Stimulated activated CD8-positive, alpha-beta memory T cell treated with anti-CD3 and anti-CD28 coated beads, Interleukin-7, amount 100 ng/mL, for 24 hours (primary cell): ENCODE measurements around the gene CDHR2.
"Not testable (repeated sequence)": the region's sequence is repeated elsewhere in the genome, so short reads cannot be mapped to it uniquely, and the experiment has no call there.

Experiments
- DNase-seq: peaks from one replicate; pipeline ENCODE4 v3.0.0-alpha.2; 2020; ENCODE audit warnings: low read depth

The CDHR2 gene

DNA sequence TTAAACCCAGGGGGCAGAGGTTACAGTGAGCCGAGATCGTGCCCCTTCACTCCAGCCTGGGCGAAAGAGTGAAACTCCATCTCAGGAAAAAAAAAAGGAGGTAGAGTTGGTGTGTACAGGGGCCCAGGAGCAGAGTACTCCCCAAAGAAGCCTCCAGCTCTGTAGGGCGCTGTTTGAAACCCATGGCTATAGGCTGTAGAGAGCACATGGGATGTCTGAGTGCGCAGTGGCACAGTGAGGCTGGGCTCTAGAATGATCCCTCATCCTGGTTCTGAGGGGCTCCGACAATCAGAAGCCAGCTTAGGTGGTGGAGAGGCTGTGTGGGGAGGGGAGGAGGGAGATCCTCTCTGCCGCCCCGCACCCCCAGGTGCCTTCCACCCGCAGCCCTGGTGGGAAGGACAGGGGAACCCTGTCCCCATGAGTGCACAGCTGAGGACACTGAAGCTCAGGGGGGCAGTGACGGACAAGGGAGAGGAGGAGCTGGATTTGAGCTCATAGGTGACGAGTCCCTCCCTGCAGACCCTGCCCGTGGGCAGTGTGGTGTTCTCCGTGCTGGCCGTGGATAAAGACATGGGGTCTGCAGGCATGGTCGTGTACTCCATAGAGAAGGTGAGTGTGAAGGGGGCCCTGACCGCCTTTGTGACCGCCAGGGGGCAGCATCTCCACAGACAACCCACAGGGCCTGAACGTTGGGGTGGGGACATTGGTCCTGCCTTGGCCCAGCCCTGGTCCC is 24.6 kb downstream of the CDHR2 start:
- peak; percentile 70 for DNase-seq

- no peak for DNase-seq
These were observed 25.1 kb downstream of the CDHR2 start for GRCh38 chr5:176574297-176574591.

DNA sequence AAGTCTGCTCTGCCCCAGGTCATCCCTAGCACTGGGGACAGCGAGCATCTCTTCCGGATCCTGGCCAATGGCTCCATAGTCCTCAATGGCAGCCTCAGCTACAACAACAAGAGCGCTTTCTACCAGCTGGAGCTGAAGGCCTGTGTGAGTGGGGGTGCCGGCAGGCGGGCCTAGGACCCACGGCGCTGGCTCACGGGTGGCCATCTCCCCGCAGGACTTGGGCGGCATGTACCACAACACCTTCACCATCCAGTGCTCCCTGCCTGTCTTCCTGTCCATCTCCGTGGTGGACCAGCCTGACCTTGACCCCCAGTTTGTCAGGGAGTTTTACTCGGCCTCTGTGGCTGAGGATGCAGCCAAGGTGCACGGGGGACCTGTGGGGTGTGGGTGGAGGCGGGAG is 25.9 kb downstream of the CDHR2 start:
- no peak for DNase-seq

DNA sequence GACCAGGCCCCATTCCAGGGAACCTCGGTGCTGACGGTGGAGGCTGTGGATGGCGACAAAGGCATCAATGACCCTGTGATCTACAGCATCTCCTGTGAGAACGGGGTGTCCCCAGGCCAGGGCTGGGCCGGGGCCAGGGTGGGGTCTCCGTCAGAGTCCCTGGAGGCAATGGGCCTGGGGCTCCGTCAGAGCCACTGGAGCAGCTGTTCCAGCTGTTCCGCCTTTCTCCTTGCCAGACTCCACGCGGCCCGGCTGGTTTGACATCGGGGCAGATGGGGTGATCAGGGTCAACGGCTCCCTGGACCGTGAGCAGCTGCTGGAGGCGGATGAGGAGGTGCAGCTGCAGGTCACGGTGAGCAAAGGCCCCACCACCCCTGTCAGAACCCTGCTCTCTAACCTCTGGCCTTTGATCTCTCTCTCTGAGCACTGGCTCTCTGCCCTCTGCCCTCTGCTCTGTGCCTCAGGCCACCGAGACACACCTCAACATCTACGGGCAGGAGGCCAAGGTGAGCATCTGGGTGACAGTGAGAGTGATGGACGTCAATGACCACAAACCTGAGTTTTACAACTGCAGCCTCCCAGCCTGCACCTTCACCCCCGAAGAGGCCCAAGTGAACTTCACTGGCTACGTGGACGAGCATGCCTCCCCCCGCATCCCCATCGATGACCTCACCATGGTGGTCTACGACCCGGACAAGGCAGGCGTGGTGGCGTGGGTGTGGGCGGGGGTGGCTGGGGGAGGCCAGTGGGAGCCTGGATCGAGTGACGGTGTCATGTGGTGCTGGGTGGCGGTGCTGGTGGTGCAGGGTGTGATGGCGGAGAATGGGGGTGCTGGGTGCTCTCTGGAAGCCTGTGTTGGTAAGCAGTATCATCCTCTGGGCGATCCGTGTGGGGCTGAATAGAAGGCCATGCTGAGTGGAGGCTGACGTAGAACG is 26.6 kb downstream of the CDHR2 start:
- no peak for DNase-seq

GRCh38 chr5:176577312-176578176 is 28.4 kb downstream of the CDHR2 start:
- DNase-seq = no peak

GRCh38 chr5:176578391-176578808 is 29.3 kb downstream of the CDHR2 start:
- peak; percentile 14 for DNase-seq

GRCh38 chr5:176579323-176579722 is 30.2 kb downstream of the CDHR2 start:
- DNase-seq = no peak

DNA sequence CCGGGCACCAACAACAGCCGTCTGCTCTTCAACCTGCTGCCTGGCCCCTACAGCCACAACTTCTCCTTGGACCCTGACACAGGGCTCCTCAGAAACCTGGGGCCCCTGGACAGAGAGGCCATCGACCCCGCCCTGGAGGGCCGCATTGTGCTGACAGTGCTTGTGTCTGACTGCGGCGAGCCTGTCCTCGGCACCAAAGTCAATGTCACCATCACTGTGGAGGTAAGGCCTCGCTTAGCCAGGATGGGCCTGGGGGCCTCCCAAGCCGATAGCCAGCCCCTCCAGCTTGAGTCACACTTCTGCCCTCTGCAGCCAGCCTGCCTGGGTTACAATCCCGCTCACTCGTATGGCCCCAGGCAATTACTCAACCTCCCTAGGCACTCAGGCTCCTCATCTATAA is 32.2 kb downstream of the CDHR2 start:
- DNase-seq = no peak

DNA sequence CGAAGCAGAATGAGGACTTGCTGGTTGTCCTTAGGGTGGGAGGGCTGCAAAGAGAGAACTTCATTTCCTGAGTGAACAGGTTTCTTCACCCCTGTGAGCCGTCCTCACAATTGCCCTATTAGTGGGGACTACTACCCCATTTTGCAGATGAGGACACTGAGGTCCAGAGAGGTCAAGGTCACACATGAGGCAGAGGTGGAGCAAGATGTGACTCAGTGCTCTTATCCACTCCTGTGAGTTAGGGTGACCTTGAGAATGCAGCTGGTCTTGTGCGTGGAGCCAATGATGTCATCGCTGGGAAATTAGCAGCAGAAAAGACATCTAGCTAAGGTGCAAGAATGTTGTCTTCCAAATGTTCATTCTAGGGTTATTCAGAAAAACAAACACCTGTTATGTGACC is 33.9 kb downstream of the CDHR2 start:
- DNase-seq = no peak

DNA sequence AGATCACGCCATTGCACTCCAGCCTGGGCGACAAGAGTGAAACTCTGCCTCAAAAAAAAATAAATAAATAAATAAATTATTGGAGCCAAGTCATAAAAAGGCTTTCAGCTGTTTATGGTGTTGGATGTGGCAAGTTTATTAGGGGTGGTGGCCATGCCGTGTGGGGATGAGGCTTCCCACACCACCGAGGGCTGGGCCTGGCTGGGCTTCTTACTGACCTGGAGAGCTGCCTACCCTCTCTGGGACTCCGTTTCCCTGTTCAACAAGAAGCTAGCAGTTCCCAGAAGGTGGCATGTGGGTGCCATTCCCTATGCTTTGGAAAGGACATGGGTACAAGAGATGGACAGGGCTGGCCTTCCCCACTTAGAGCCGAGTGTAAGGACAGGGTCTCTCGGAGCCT is 38.3 kb downstream of the CDHR2 start:
- no peak for DNase-seq

- no peak for DNase-seq
These were observed 39.2 kb downstream of the CDHR2 start for GRCh38 chr5:176588297-176588696.

- DNase-seq = no peak
These were observed 40.1 kb downstream of the CDHR2 start for GRCh38 chr5:176589039-176589769.

DNA sequence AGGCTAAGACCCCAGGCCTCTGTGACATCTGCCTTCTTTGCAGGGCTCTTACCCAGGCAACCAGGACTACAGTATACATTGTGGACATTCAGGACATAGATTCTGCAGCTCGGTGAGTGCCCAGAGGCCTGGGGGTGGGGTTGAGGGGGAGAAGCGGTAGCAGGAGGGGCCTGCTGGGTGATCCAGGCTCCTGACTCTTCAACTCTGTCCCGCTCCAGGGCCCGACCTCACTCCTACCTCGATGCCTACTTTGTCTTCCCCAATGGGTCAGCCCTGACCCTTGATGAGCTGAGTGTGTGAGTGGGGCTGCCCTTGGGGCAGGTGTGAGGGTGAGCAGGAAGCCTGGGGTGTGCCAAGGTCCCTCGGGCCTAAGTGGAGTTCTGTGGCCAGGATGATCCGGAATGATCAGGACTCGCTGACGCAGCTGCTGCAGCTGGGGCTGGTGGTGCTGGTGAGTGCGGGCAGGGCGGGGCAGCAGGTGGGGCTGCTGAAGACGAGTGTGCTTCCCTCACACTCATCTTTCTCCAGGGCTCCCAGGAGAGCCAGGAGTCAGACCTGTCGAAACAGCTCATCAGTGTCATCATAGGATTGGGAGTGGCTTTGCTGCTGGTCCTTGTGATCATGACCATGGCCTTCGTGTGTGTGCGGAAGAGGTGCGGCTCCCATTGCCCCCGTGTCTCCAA is 41.0 kb downstream of the CDHR2 start:
- no peak for DNase-seq

DNA sequence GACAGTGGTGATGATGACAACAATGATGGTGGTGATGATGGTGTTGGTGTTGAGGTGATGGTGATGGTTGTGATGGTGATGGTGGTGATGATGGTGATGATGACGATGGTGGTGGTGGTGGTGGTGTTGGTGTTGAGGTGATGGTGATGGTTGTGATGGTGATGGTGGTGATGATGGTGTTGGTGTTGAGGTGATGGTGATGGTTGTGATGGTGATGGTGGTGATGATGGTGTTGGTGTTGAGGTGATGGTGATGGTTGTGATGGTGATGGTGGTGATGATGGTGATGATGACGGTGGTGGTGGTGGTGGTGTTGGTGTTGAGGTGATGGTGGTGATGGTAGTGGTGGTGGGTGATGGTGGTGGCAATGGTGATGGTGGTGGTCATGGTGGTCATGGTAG is 42.5 kb downstream of the CDHR2 start:
- DNase-seq = not testable (repeated sequence)

GRCh38 chr5:176592573-176592972 is 43.4 kb downstream of the CDHR2 start:
- no peak for DNase-seq

- no peak for DNase-seq
These were observed 44.2 kb downstream of the CDHR2 start for GRCh38 chr5:176593273-176593869.

DNA sequence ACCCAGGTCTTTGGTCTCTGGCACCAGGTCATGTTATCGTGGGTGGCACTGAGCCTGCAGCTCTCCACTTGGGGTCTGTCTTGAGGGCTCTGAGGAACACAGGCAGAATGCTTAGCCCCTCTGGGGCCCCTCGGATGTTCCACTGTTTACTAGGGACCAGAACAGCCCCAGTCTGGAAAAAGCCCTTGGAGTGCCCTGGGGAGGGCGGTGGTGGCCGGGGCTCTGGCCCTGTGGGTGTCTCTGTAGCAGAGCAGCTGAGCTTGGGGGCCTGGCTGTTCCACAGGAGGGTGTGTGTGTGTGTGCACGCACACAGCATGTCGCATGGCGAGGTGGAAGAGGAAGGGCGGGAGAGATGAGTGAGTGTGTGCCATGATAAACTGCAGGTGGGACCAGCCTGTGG is 45.4 kb downstream of the CDHR2 start:
- no peak for DNase-seq

GRCh38 chr5:176595386-176595943 is 46.3 kb downstream of the CDHR2 start:
- DNase-seq = no peak

DNA sequence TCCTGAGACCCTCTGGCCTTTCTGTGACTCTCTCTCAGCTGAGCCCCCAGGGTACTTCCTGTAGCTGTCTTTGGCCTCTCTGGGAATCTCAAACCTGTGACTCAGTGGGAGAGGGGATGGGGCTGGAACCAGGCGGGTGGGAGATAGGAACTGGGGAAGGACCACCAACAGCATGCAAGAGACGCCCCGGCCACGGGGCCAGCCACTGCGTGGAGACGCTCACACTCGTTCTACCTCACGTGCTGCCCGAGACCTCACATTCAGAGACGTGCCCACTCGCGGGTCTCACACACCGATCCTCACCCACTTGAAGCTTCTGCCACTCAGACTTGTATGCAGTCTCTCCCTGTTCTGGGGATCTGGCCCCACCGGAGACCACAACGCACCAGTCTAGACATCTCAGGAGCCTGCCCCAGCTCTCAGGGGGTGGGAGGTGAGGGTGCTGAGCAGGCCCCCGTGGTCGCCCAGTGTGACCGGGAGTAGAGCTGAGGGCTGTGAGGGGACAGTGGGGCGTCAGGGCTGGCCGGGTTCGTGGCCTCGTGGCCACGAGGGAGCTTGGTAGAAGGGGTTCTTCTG is 47.0 kb downstream of the CDHR2 start:
- no peak for DNase-seq
